ENCODE results near the gene INPP5A.

DNA sequence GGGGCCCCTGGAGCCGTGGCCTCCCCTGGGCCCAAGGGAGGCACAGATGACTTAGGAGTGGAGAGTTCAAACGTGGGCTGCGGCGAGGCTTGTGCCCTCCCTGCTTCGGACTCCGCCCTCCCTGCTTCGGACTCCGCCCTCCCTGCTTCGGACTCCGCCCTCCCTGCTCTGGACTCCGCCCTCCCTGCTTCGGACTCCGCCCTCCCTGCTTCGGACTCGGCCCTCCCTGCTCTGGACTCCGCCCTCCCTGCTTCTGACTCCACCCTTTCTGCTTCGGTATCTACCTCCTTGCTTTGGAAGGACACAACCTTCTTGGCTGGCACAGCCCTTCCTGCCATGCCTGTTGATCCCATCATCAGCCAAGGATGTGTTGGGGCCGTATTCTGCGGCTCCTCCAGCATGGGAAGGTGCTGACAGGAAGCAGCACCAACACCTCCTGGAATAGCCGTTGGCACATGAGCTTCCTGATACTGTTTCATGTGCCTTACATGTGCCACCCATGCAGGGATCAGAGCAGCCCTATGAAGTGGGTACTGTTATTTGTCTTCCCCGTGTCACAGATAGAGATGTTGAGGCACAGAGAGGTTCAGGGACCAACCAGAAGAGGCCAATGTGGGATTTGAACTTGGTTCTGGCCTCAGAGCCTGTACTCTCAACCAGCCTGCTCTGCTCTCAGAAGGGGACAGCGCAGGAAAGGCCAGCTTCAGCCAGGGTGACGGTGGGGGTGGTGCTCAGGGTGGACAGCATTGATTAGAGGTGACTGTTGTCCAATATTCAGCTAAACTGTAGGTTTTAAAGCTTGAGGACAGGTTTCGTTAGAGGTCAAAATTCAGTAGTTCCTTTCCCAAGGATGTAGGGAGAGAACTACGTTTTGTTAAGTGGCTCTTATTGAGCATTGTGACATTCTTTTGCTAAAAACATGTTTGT, 133.9 kb downstream of the INPP5A start:
- TF ChIP-seq, protein P1, sequence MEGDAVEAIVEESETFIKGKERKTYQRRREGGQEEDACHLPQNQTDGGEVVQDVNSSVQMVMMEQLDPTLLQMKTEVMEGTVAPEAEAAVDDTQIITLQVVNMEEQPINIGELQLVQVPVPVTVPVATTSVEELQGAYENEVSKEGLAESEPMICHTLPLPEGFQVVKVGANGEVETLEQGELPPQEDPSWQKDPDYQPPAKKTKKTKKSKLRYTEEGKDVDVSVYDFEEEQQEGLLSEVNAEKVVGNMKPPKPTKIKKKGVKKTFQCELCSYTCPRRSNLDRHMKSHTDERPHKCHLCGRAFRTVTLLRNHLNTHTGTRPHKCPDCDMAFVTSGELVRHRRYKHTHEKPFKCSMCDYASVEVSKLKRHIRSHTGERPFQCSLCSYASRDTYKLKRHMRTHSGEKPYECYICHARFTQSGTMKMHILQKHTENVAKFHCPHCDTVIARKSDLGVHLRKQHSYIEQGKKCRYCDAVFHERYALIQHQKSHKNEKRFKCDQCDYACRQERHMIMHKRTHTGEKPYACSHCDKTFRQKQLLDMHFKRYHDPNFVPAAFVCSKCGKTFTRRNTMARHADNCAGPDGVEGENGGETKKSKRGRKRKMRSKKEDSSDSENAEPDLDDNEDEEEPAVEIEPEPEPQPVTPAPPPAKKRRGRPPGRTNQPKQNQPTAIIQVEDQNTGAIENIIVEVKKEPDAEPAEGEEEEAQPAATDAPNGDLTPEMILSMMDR (IDR thresholded peaks at IDR 0.05; ENCODE audit: low read length), result no peak
- TF ChIP-seq EZH2 (optimal IDR thresholded peaks at IDR 0.05; ENCODE audit: low read depth, low read length), result no peak
- TF ChIP-seq EZH2phosphoT487 (IDR thresholded peaks at IDR 0.05; ENCODE audit: low read length), result no peak
